Right lobe of liver (tissue), 4 donors: ENCODE results near the gene PGM2L1.

ENCODE experiments used
- POLR2A ChIP-seq: fragments of 450-650 bp; IDR thresholded peaks from one replicate; pipeline ENCODE4 v1.6.1; 2017; ENCODE audit warnings: antibody characterized with exemption, mild to moderate bottlenecking
- TF ChIP-seq, protein P1 (sequence below), 4 donors: fragments of 200-600 bp in 3 of 4; fragments of 450-650 bp in 1 of 4; IDR thresholded peaks; one replicate each; pipeline versions ENCODE4 v1.5.1 to v1.8.0; 2016 to 2022; ENCODE audit warnings: antibody characterized with exemption in 4 of 4, mild to moderate bottlenecking in 2 of 4
- donor health status: DM: no; HTN: no; CAD: no.
- donor health status: DM: no; HTN: no; CAD: no.
- donor health status: DM: no; HTN: yes; CAD: no.

DNA sequence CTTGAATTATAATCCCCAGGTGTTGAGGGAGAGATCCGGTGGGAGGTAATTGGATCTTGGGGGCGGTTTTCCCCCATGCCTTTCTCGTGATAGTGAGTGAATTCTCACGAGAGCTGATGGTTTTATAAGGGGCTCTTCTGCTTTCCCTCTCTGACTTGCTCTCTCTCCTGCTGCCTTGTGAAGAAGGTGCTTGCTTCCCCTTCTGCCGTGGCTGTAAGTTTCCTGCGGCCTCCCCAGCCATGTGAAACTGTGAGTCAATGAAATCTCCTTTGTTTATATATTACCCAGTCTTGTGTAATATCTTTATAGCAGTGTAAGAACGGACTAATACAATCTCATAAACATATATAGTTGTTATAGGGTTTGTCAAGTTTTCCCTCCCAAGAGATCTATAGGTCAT, 36.3 kb upstream of the PGM2L1 start:
- TF ChIP-seq, protein P1, sequence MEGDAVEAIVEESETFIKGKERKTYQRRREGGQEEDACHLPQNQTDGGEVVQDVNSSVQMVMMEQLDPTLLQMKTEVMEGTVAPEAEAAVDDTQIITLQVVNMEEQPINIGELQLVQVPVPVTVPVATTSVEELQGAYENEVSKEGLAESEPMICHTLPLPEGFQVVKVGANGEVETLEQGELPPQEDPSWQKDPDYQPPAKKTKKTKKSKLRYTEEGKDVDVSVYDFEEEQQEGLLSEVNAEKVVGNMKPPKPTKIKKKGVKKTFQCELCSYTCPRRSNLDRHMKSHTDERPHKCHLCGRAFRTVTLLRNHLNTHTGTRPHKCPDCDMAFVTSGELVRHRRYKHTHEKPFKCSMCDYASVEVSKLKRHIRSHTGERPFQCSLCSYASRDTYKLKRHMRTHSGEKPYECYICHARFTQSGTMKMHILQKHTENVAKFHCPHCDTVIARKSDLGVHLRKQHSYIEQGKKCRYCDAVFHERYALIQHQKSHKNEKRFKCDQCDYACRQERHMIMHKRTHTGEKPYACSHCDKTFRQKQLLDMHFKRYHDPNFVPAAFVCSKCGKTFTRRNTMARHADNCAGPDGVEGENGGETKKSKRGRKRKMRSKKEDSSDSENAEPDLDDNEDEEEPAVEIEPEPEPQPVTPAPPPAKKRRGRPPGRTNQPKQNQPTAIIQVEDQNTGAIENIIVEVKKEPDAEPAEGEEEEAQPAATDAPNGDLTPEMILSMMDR (IDR thresholded peaks at IDR 0.05), result no peak
- no peak for TF ChIP-seq POLR2A
